A549 (cell line): Measurements from ENCODE around the gene PRKAG2.

Experiments
- POLR2A ChIP-seq: IDR thresholded peaks from 2 replicates; pipeline ENCODE4 v1.6.1; 2012; ENCODE audit warnings: mild to moderate bottlenecking, low read length
- RNF2 ChIP-seq: fragments of 200-600 bp; sonication (generic); IDR thresholded peaks from 2 replicates; pipeline ENCODE4 v1.6.1; 2016; ENCODE audit warnings: low read depth, mild to moderate bottlenecking, antibody characterized with exemption, moderate library complexity, borderline replicate concordance

GRCh38 chr7:151847136-151847535 is 29.8 kb downstream of the PRKAG2 start:
- TF ChIP-seq POLR2A = no peak
- TF ChIP-seq RNF2 = no peak
